Activated CD4-positive, alpha-beta T cell treated with anti-CD3 and anti-CD28 coated beads, Interleukin-2, amount 50 U/mL, for 24 hours (primary cell): ENCODE data around the gene KCNIP3.
"Not testable (repeated sequence)": the region's sequence is repeated elsewhere in the genome, so short reads cannot be mapped to it uniquely, and the experiment has no call there.

Experiments
- DNase-seq, 2 donors: peaks; one replicate each; pipeline ENCODE4 v3.0.0-alpha.2; 2020; ENCODE audit warnings: low read depth in 1 of 2, low spot score in 1 of 2

The KCNIP3 gene

GRCh38 chr2:95346738-95347671, 49.9 kb downstream of the KCNIP3 start:
- DNase-seq = no peak

GRCh38 chr2:95347681-95348608, 50.8 kb downstream of the KCNIP3 start:
- DNase-seq = no peak

- no peak for DNase-seq
Observed at GRCh38 chr2:95348609-95349567, 51.7 kb downstream of the KCNIP3 start.

GRCh38 chr2:95349568-95350322, 52.6 kb downstream of the KCNIP3 start:
- no peak for DNase-seq

GRCh38 chr2:95350368-95350767, 53.2 kb downstream of the KCNIP3 start:
- DNase-seq = no peak

- DNase-seq = no peak
Observed at GRCh38 chr2:95350774-95351597, 53.8 kb downstream of the KCNIP3 start.

GRCh38 chr2:95351598-95351915, 54.4 kb downstream of the KCNIP3 start:
- DNase-seq = no peak

GRCh38 chr2:95352310-95353054, 55.3 kb downstream of the KCNIP3 start:
- no peak for DNase-seq

- DNase-seq = no peak
Observed at GRCh38 chr2:95353055-95353575, 56.0 kb downstream of the KCNIP3 start.

- DNase-seq = no peak
Observed at GRCh38 chr2:95353613-95354468, 56.7 kb downstream of the KCNIP3 start.

- no peak for DNase-seq
Observed at GRCh38 chr2:95354469-95354901, 57.3 kb downstream of the KCNIP3 start.

GRCh38 chr2:95354925-95355324, 57.8 kb downstream of the KCNIP3 start:
- DNase-seq = no peak

- not testable (repeated sequence) for DNase-seq
Observed at GRCh38 chr2:95355486-95355885, 58.3 kb downstream of the KCNIP3 start.

- no peak for DNase-seq
Observed at GRCh38 chr2:95356821-95357700, 59.9 kb downstream of the KCNIP3 start.

GRCh38 chr2:95357717-95358280, 60.7 kb downstream of the KCNIP3 start:
- DNase-seq = no peak

- DNase-seq = no peak
Observed at GRCh38 chr2:95359031-95359430, 61.9 kb downstream of the KCNIP3 start.
